Neuronal stem cell (in vitro differentiated cells): ENCODE data around the gene TDG.

Experiments
- DNase-seq: peaks from one replicate; pipeline ENCODE4 v3.0.0-alpha.2; 2013; ENCODE audit warnings: low spot score
- H2AFZ ChIP-seq: one replicate; pipeline ENCODE4 v1.6.1; 2013; ENCODE audit warnings: mild to moderate bottlenecking, low read length, inconsistent platforms
- H2AK5ac ChIP-seq: 2 replicates; pipeline ENCODE4 v1.6.1; 2013; ENCODE audit warnings: low read depth, mild to moderate bottlenecking, inconsistent platforms, low read length, moderate library complexity, mixed read lengths
- H2BK120ac ChIP-seq: 2 replicates; pipeline ENCODE4 v1.6.1; 2013; ENCODE audit warnings: low read depth, mild to moderate bottlenecking, inconsistent platforms, low read length, moderate library complexity, mixed read lengths
- H2BK12ac ChIP-seq: one replicate; pipeline ENCODE4 v1.6.1; 2013; ENCODE audit warnings: low read length, inconsistent platforms
- H2BK15ac ChIP-seq: 2 replicates; pipeline ENCODE4 v1.6.1; 2013; ENCODE audit warnings: mild to moderate bottlenecking, low read length, inconsistent platforms, mixed read lengths
- H2BK5ac ChIP-seq: one replicate; pipeline ENCODE4 v1.6.1; 2013; ENCODE audit warnings: inconsistent platforms, mild to moderate bottlenecking, low read length, moderate library complexity
- H3K14ac ChIP-seq: one replicate; pipeline ENCODE4 v1.6.1; 2013; ENCODE audit warnings: low read length, inconsistent platforms
- H3K18ac ChIP-seq: 2 replicates; pipeline ENCODE4 v1.6.1; 2013; ENCODE audit warnings: low read length, inconsistent platforms
- H3K23ac ChIP-seq: 2 replicates; pipeline ENCODE4 v1.6.1; 2013; ENCODE audit warnings: low read depth, mild to moderate bottlenecking, mixed read lengths, low read length, inconsistent platforms; ENCODE audit not compliant: poor library complexity
- H3K27ac ChIP-seq: replicated peaks from 3 replicates; pipeline ENCODE4 v1.5.1; 2013; ENCODE audit warnings: low read length, inconsistent platforms
- H3K27me3 ChIP-seq, 3 experiments: 2 replicates each; pipeline ENCODE4 v1.6.1; 2013; ENCODE audit warnings: low read length in 3 of 3, mild to moderate bottlenecking in 2 of 3, inconsistent platforms in 1 of 3, low read depth in 1 of 3, mixed read lengths in 1 of 3, moderate library complexity in 1 of 3; ENCODE audit not compliant: control insufficient read depth in 3 of 3, insufficient read depth in 3 of 3
- H3K36me3 ChIP-seq, 2 donors: replicated peaks in 1 of 2; 2 replicates each; pipeline ENCODE4 v1.6.1; 2013; ENCODE audit warnings: low read length in 2 of 2; ENCODE audit not compliant: control insufficient read depth in 2 of 2, insufficient read depth in 2 of 2
- H3K4ac ChIP-seq: 2 replicates; pipeline ENCODE4 v1.6.1; 2013; ENCODE audit warnings: inconsistent platforms, mild to moderate bottlenecking, low read length, moderate library complexity
- H3K4me1 ChIP-seq, 2 donors: 1 replicate in 1 of 2; 2 replicates in 1 of 2; pipeline ENCODE4 v1.6.1; 2013; ENCODE audit warnings: low read length in 2 of 2, low read depth in 1 of 2; ENCODE audit not compliant: control insufficient read depth in 2 of 2, insufficient read depth in 1 of 2
- H3K4me2 ChIP-seq: one replicate; pipeline ENCODE4 v1.6.1; 2013; ENCODE audit warnings: mild to moderate bottlenecking, low read length, inconsistent platforms; ENCODE audit not compliant: insufficient read depth, poor library complexity, severe bottlenecking
- H3K4me3 ChIP-seq, 2 donors: 2 replicates each; pipeline ENCODE4 v1.5.1; 2013; ENCODE audit warnings: low read length in 2 of 2, mild to moderate bottlenecking in 2 of 2, inconsistent platforms in 1 of 2, moderate library complexity in 1 of 2
- H3K79me1 ChIP-seq: one replicate; pipeline ENCODE4 v1.6.1; 2013; ENCODE audit warnings: low read depth, mild to moderate bottlenecking, inconsistent platforms, low read length, moderate library complexity
- H3K9ac ChIP-seq: one replicate; pipeline ENCODE4 v1.6.1; 2013; ENCODE audit warnings: mild to moderate bottlenecking, low read depth, low read length, inconsistent platforms; ENCODE audit not compliant: poor library complexity
- H3K9me3 ChIP-seq, 2 donors: replicated peaks in 1 of 2; 2 replicates each; pipeline versions ENCODE3 to v1.6.1; 2013; ENCODE audit warnings: low read length in 2 of 2, mild to moderate bottlenecking in 2 of 2, inconsistent platforms in 1 of 2, low read depth in 1 of 2, mixed read lengths in 1 of 2, moderate library complexity in 1 of 2; ENCODE audit not compliant: control insufficient read depth in 2 of 2, insufficient read depth in 1 of 2
- H4K8ac ChIP-seq: one replicate; pipeline ENCODE4 v1.6.1; 2013; ENCODE audit warnings: low read depth, mild to moderate bottlenecking, inconsistent platforms, low read length, moderate library complexity
- H4K91ac ChIP-seq: one replicate; pipeline ENCODE4 v1.6.1; 2013; ENCODE audit warnings: low read length, low read depth, mild to moderate bottlenecking, inconsistent platforms; ENCODE audit not compliant: poor library complexity
- WGBS, 2 donors: extraction: QIAGEN DNeasy Blood & Tissue Kit; methylation state at CpG; one replicate each; pipeline ENCODE4 v1.1.7; 2013; ENCODE audit warnings: missing lambda C conversion rate in 2 of 2, mixed read lengths in 1 of 2; ENCODE audit not compliant: insufficient read length in 2 of 2, insufficient replicate concordance in 1 of 2; ENCODE audit errors: extremely low coverage in 2 of 2; 5-methylcytosine and 5-hydroxymethylcytosine counted together

Gene TDG

GRCh38 chr12:103986829-103987228 lies 21.2 kb downstream of the TDG start:
- Histone ChIP-seq H3K27ac (no peak overlapping the region), H3K4me1 (peaks cover 0 to 2% of the 10 kb centered on the region in 2 donors), H3K4me3 (no peak overlapping the region), H3K14ac (no peak overlapping the region), H2BK120ac (no peak overlapping the region), H3K4ac (no peak overlapping the region), H2BK12ac (no peak overlapping the region), H4K8ac (no peak overlapping the region), H3K4me2 (no peak overlapping the region), H2AK5ac (no peak overlapping the region), H3K9ac (no peak overlapping the region), H3K36me3 (peaks cover 14 to 78% of the 10 kb centered on the region in 2 donors), H2BK5ac (no peak overlapping the region), H2BK15ac (no peak overlapping the region), H3K27me3 (no peaks in the 10 kb centered on the region), H3K23ac (no peak overlapping the region), H4K91ac (no peak overlapping the region), H3K79me1 (no peaks in the 10 kb centered on the region), H3K9me3 (no peaks in the 10 kb centered on the region), H2AFZ (no peak overlapping the region), H3K18ac (no peak overlapping the region)
- DNase-seq: peak; percentile 32
- WGBS, 2 donors: no CpG with 5 or more reads among the region's 2 CpGs

GRCh38 chr12:103994235-103994634 lies 28.6 kb downstream of the TDG start:
- Histone ChIP-seq H3K4me1 (no peaks in the 10 kb centered on the region), H3K4me3 (no peak overlapping the region), H3K18ac (no peak overlapping the region), H2BK120ac (no peak overlapping the region), H3K23ac (no peak overlapping the region), H4K8ac (no peak overlapping the region), H3K9ac (no peak overlapping the region), H4K91ac (no peak overlapping the region), H3K14ac (no peak overlapping the region), H3K4ac (no peak overlapping the region), H3K27me3 (peaks cover 0 to 6% (median 0%) of the 10 kb centered on the region in 3 experiments), H3K79me1 (no peaks in the 10 kb centered on the region), H2AFZ (no peak overlapping the region), H3K9me3 (no peaks in the 10 kb centered on the region), H2BK5ac (no peak overlapping the region), H2AK5ac (no peak overlapping the region), H3K36me3 (peaks cover 2 to 17% of the 10 kb centered on the region in 2 donors), H3K27ac (no peak overlapping the region), H2BK15ac (no peak overlapping the region), H2BK12ac (no peak overlapping the region), H3K4me2 (no peak overlapping the region)
- DNase-seq: no peak
- no CpG with 5 or more reads among the region's 4 CpGs for WGBS, 2 donors

- WGBS, 2 donors: no CpG with 5 or more reads among the region's 5 CpGs
- H3K18ac ChIP-seq: no peak overlapping the region
These were observed 30.9 kb downstream of the TDG start for GRCh38 chr12:103996595-103996994.

GRCh38 chr12:103997286-103997900 lies 31.7 kb downstream of the TDG start:
- no peaks in the 10 kb centered on the region for H3K4me1 ChIP-seq
- H3K9ac ChIP-seq: no peak overlapping the region
- no peak overlapping the region for H2AK5ac ChIP-seq
- H3K4me3 ChIP-seq: no peak overlapping the region
- H4K8ac ChIP-seq: no peak overlapping the region
- H3K18ac ChIP-seq: no peak overlapping the region
- no peak overlapping the region for H2BK12ac ChIP-seq
- H2BK120ac ChIP-seq: no peak overlapping the region
- no peak overlapping the region for H2AFZ ChIP-seq
- H3K14ac ChIP-seq: no peak overlapping the region
- H3K4ac ChIP-seq: no peak overlapping the region
- no peak overlapping the region for H4K91ac ChIP-seq
- H2BK15ac ChIP-seq: no peak overlapping the region
- H3K27ac ChIP-seq: no peak overlapping the region
- H3K23ac ChIP-seq: no peak overlapping the region
- H3K9me3 ChIP-seq: no peaks in the 10 kb centered on the region
- H2BK5ac ChIP-seq: no peak overlapping the region
- 100% methylated on average over 2 of the region's 16 CpGs; no CpG with 5 or more reads in 1 of the 2 donors for WGBS, 2 donors
- no peak overlapping the region for H3K4me2 ChIP-seq
- no peaks in the 10 kb centered on the region for H3K79me1 ChIP-seq
- no peaks in the 10 kb centered on the region for H3K36me3 ChIP-seq
- peaks cover 0 to 6% (median 0%) of the 10 kb centered on the region in 3 experiments for H3K27me3 ChIP-seq
- DNase-seq: no peak

More at GRCh38 chr12:103996595-103996994, 30.9 kb downstream of the TDG start:
- Histone ChIP-seq H3K27ac (no peak overlapping the region), H2BK5ac (no peak overlapping the region), H2AFZ (no peak overlapping the region), H3K4me3 (no peak overlapping the region), H3K23ac (no peak overlapping the region), H3K9me3 (no peaks in the 10 kb centered on the region), H2AK5ac (no peak overlapping the region), H2BK120ac (no peak overlapping the region), H3K4me2 (no peak overlapping the region), H2BK15ac (no peak overlapping the region), H4K91ac (no peak overlapping the region), H3K36me3 (no peaks in the 10 kb centered on the region), H3K4ac (no peak overlapping the region), H3K27me3 (peaks cover 0 to 6% (median 0%) of the 10 kb centered on the region in 3 experiments), H3K9ac (no peak overlapping the region), H4K8ac (no peak overlapping the region), H3K79me1 (no peaks in the 10 kb centered on the region), H3K4me1 (no peaks in the 10 kb centered on the region), H3K14ac (no peak overlapping the region), H2BK12ac (no peak overlapping the region)
- DNase-seq: no peak
